Kidney epithelial cell (primary cell): Measurements from ENCODE around the gene FUT3. TPM values are rescaled to one million over a fixed set of nuclear protein-coding genes. Genes with fewer than 3 reads are reported as not detected.

Experiments
- DNase-seq: peaks from one replicate; pipeline ENCODE4 v3.0.0-alpha.2; 2010; ENCODE audit warnings: low read depth
- H3K27me3 ChIP-seq: 2 replicates; pipeline ENCODE4 v1.6.0; 2011; ENCODE audit warnings: low read length; ENCODE audit not compliant: control insufficient read depth, insufficient read depth
- H3K36me3 ChIP-seq: 2 replicates; pipeline ENCODE4 v1.5.1; 2011; ENCODE audit warnings: low read length; ENCODE audit not compliant: control insufficient read depth, insufficient read depth
- H3K4me3 ChIP-seq: 2 replicates; pipeline ENCODE4 v1.5.1; 2011; ENCODE audit warnings: low read depth, mild to moderate bottlenecking, control low read depth, low read length
- total RNA-seq: library from RNA; depleted of rRNA; stranded (reverse); fragments of >200 nt; gene quantifications from 2 replicates; pipeline ENCODE4 v1.2.3, GENCODE V29; 2015
- TF ChIP-seq, protein P1 (sequence below): IDR thresholded peaks from 2 replicates; pipeline ENCODE4 v1.5.1; 2011; ENCODE audit warnings: mild to moderate bottlenecking, moderate library complexity, low read length, control low read depth, inconsistent platforms; ENCODE audit not compliant: insufficient read depth, poor library complexity, severe bottlenecking

Gene FUT3
- total RNA-seq, 1 donor from 2014 or later, result 8.8 TPM

- Histone ChIP-seq H3K36me3 (no peaks in the 10 kb centered on the region), H3K27me3 (peaks cover 6% of the 10 kb centered on the region), H3K4me3 (no peak within 1 kb of the TSS)
- DNase-seq, result no peak
- TF ChIP-seq, protein P1, sequence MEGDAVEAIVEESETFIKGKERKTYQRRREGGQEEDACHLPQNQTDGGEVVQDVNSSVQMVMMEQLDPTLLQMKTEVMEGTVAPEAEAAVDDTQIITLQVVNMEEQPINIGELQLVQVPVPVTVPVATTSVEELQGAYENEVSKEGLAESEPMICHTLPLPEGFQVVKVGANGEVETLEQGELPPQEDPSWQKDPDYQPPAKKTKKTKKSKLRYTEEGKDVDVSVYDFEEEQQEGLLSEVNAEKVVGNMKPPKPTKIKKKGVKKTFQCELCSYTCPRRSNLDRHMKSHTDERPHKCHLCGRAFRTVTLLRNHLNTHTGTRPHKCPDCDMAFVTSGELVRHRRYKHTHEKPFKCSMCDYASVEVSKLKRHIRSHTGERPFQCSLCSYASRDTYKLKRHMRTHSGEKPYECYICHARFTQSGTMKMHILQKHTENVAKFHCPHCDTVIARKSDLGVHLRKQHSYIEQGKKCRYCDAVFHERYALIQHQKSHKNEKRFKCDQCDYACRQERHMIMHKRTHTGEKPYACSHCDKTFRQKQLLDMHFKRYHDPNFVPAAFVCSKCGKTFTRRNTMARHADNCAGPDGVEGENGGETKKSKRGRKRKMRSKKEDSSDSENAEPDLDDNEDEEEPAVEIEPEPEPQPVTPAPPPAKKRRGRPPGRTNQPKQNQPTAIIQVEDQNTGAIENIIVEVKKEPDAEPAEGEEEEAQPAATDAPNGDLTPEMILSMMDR, result no peak
Measured at GRCh38 chr19:5839065-5840017, 11.9 kb downstream of the FUT3 start, which contains the start of gene FUT6. Gene FUT6, minus strand, starts transcription at chr19:5839702. Its CDS starts 7,135 bp downstream, at chr19:5832567.

- peaks cover 6% of the 10 kb centered on the region for H3K27me3 ChIP-seq
- DNase-seq, result no peak
- no peak overlapping the region for H3K4me3 ChIP-seq
- TF ChIP-seq, protein P1, result no peak
- no peaks in the 10 kb centered on the region for H3K36me3 ChIP-seq
Measured at GRCh38 chr19:5838353-5839064, 12.7 kb downstream of the FUT3 start.

DNA sequence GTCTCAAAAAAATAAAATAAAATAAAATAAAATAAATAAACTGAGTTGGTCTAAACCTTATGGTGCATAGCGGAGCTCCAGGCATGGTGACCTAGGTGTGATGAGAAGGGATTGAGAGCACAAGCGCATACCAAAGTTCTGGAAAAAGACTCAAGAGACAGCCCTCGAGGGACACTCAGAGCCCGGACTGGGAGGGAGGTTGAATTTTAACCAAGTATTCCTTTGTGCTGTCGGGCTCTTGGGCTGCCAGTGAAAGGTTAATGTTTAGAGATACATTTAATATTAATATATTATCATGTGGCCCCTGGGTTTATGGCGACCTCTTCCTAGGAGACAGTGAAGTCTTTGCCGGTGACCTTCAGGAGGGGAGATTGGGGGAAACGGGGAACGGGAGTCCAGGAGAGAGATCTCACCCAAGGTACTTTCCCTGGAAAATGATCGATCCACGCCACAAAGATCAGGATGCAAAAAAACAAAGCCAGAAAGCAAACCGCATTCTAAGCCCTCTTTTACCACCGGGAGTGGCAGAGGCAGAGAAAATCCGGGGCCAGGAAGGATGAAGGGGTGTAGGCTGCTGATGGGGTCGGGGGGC is 13.4 kb downstream of the FUT3 start:
- TF ChIP-seq, protein P1, result no peak
- Histone ChIP-seq H3K27me3 (peaks cover 6% of the 10 kb centered on the region), H3K4me3 (no peak overlapping the region), H3K36me3 (no peaks in the 10 kb centered on the region)
- DNase-seq, result no peak

- no peak overlapping the region for H3K4me3 ChIP-seq
- no peak for DNase-seq
- H3K36me3 ChIP-seq, result no peaks in the 10 kb centered on the region
- H3K27me3 ChIP-seq, result peaks cover 11% of the 10 kb centered on the region
- TF ChIP-seq, protein P1, result no peak
Measured at GRCh38 chr19:5832527-5833216, 18.6 kb downstream of the FUT3 start.

- Histone ChIP-seq H3K4me3 (no peak overlapping the region), H3K27me3 (peaks cover 11% of the 10 kb centered on the region), H3K36me3 (no peaks in the 10 kb centered on the region)
- TF ChIP-seq, protein P1, result no peak
- no peak for DNase-seq
Measured at GRCh38 chr19:5832061-5832460, 19.2 kb downstream of the FUT3 start.
